Smooth muscle cell of bladder (primary cell): ENCODE measurements around the gene HRH4. TPM values are rescaled to one million over a fixed set of nuclear protein-coding genes. Genes with fewer than 3 reads are reported as not detected.

Experiments
- total RNA-seq: library from RNA; depleted of rRNA; stranded (reverse); fragments of >200 nt; gene quantifications from 2 replicates; pipeline ENCODE4 v1.2.3, GENCODE V29; 2014

HRH4 gene
- under 0.01 and 0.18 TPM in 2 replicates for total RNA-seq

GRCh38 chr18:24460388-24460787 is at the start of gene HRH4:
HRH4 (plus strand) TSS chr18:24460637; CDS start chr18:24460729, 92 bp downstream.

GRCh38 chr18:24426398-24427294 is 33.8 kb upstream of the HRH4 start, which contains the start of gene IMPACT:
IMPACT (plus strand) TSS chr18:24426670; CDS start chr18:24426757, 87 bp downstream.

Other genes starting within 250 kb of the HRH4 start
- 43.5 and 45.5 TPM in 2 replicates for gene OSBPL1A, start 62.8 kb upstream of the HRH4 start, total RNA-seq
- 25.2 and 29.0 TPM in 2 replicates for gene IMPACT, start 34.0 kb upstream of the HRH4 start, total RNA-seq